Measurements from ENCODE around the gene HES4. TPM values are rescaled to one million over a fixed set of nuclear protein-coding genes. Genes with fewer than 3 reads are reported as not detected.

The HES4 gene
- polyA plus RNA-seq, 1 experiment: 0.68 TPM

DNA sequence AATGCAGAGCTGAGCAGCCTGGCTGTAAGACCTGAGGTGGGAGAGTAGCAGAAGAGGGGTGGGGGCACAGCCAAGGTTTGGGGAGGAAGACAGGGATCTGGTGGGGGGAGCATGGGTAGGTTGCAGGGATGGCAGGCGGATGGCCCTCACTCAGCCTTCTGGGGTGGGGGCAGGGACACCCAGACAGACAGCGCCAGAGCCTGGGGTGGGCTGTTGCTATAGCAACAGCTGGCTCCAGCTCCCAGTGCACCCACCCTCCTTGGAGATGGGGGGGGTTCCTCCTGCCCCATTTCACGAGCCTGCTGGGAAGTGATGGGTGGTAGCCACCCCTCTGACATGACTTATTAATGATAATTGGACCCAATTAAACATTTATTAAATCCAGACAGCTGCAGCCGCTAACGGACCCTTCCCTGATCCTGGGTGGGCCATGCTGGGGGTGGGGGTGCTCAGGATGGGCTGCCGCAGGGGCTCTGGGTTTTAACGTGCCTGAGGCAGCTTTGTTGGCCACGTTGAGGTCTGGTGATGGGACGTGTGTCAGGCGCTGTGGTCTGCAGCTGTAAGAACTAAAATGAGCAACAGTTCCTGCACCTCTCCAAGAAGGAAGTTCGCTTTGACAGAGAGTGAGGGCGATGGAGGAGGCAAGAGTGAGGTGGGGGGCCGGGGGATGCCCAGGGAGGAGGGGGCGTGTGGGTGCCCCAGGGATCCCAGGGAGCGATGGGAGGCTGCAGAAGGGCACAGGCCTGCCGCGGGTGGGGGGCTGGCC, 39.4 kb upstream of the HES4 start:
- no peak for DNase-seq (ENCODE audit: low read depth, low spot score)
- Histone ChIP-seq H3K27ac (ENCODE audit: low read depth, low read length) (no peak overlapping the region), H3K27me3 (ENCODE audit: control insufficient read depth, insufficient read depth, low read length) (no peaks in the 10 kb centered on the region), H3K4me3 (ENCODE audit: low read depth, low read length) (no peak overlapping the region), H3K9me3 (ENCODE audit: control insufficient read depth, insufficient read depth, low read length) (peaks cover 3% of the 10 kb centered on the region; the same call in 1 of the 2 replicates)
- ChIA-PET POLR2A (interaction anchor here (0.7 to 1.6 kb wide), 4 partner anchors 8 to 200 kb away, joined by 3 to 8 read pairs (median 4); no protein-coding TSS in a partner anchor), CTCF (interaction anchor here (1.1 to 1.3 kb wide), 2 partner anchors 24 to 55 kb away, joined by 3 to 4 read pairs; no protein-coding TSS in a partner anchor)
- TF ChIP-seq, protein P1, sequence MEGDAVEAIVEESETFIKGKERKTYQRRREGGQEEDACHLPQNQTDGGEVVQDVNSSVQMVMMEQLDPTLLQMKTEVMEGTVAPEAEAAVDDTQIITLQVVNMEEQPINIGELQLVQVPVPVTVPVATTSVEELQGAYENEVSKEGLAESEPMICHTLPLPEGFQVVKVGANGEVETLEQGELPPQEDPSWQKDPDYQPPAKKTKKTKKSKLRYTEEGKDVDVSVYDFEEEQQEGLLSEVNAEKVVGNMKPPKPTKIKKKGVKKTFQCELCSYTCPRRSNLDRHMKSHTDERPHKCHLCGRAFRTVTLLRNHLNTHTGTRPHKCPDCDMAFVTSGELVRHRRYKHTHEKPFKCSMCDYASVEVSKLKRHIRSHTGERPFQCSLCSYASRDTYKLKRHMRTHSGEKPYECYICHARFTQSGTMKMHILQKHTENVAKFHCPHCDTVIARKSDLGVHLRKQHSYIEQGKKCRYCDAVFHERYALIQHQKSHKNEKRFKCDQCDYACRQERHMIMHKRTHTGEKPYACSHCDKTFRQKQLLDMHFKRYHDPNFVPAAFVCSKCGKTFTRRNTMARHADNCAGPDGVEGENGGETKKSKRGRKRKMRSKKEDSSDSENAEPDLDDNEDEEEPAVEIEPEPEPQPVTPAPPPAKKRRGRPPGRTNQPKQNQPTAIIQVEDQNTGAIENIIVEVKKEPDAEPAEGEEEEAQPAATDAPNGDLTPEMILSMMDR (IDR thresholded peaks at IDR 0.05; ENCODE audit: low read depth, low read length): no peak

- POLR2A ChIA-PET: interaction anchor here (0.8 kb wide), 1 partner anchor 201 kb away, joined by 5 read pairs; no protein-coding TSS in a partner anchor
- peaks cover 3% of the 10 kb centered on the region; the same call in 1 of the 2 replicates for H3K9me3 ChIP-seq (ENCODE audit: control insufficient read depth, insufficient read depth, low read length)
Measured at GRCh38 chr1:1038694-1039093, 38.8 kb upstream of the HES4 start.

DNA sequence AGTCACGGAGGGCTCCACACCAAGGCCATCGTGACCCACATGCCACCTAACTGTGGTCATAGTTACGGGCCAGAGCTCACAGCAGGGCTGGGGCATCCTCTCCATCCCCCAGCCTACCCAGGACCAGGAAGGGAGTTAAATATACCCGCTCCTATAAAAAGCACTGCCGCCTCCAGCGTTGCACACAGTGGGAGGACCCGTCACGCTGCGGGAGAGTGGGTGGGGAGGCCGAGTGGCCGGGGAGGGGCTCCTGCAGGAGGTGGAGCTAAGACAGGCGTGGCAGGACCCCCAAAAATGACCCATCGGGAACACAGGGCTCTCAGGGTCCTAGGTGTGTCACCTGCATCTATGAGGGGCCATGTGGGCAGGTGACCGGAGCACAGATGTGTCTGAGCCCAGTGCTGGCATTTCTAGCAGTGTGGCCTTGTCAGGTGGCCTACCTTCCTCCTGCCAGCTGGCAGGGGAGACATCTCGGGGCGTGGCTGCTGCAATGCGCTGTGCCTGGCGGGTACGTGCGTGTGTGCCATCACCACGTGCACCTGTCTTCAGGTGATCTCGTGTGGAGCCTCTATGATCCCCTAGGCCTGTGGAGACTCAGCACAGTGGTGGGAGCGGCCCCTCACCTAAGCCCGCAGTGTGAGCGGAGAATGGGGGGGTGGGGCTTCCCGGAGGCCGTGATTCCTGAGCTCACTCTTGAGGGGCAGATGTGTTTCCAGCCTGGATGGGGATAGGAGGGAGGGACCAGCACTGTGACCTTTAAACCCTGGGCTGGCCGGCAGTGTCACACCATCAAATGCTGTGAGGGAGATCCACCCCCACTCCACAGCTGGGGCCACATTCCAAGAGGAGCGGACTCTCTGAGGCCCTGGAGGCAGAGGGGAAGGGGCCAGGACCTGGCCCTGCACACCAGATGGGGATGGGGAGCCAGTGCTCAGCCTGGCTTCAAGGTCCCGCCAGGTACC, 37.8 kb upstream of the HES4 start:
- ChIA-PET POLR2A (no interaction called here), CTCF (interaction anchor here (1.5 to 1.9 kb wide), 2 partner anchors 35 to 53 kb away, joined by 4 to 7 read pairs; no protein-coding TSS in a partner anchor)
- H3K4me3 ChIP-seq (ENCODE audit: low read depth, low read length): no peak overlapping the region
- no peaks in the 10 kb centered on the region; the same call in 1 of the 2 replicates for H3K9me3 ChIP-seq (ENCODE audit: control insufficient read depth, insufficient read depth, low read length)
- no peak overlapping the region for H3K27ac ChIP-seq (ENCODE audit: low read depth, low read length)
- no peak for DNase-seq (ENCODE audit: low read depth, low spot score)
- H3K27me3 ChIP-seq (ENCODE audit: control insufficient read depth, insufficient read depth, low read length): no peaks in the 10 kb centered on the region
- TF ChIP-seq, protein P1 (IDR thresholded peaks at IDR 0.05; ENCODE audit: low read depth, low read length): no peak

More at GRCh38 chr1:1038694-1039093, 38.8 kb upstream of the HES4 start:
- Histone ChIP-seq H3K4me3 (ENCODE audit: low read depth, low read length) (no peak overlapping the region), H3K27ac (ENCODE audit: low read depth, low read length) (no peak overlapping the region), H3K27me3 (ENCODE audit: control insufficient read depth, insufficient read depth, low read length) (no peaks in the 10 kb centered on the region)
- TF ChIP-seq, protein P1 (IDR thresholded peaks at IDR 0.05; ENCODE audit: low read depth, low read length): no peak
- CTCF ChIA-PET: interaction anchor here (1.5 to 1.9 kb wide), 2 partner anchors 36 to 54 kb away, joined by 4 to 7 read pairs; no protein-coding TSS in a partner anchor
- DNase-seq (ENCODE audit: low read depth, low spot score): no peak

DNA sequence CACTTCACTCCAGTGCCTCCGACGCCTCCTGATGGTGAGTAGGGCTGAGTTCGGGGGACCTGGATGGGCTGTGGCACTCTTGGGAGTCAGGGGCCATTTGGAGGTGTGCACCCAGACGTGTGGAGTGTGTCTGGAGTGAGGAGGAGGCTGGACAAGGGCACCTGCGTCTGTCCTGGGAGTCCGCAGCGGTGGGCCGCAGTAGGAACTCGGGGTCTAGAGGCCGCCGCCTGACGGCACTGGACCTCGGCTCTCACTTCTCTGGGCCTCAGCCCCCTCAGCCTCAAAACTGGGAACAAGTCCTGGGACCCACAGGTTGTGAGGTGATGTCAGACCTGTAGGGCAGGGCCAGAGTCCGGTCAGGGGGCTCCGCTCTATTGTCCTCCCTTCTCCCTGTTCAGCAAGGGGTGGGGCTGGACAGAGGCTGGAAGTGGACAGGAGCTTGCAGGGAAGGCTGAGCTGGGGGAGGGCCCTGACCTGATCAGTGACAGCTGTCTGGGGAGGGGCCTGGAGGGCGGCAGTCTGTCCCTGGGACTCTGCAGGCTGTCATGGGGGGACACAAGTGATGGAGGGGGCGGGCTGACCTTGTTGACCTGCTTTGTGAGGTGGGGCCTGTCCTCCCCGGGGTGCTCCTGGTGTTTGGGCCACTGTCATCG, 35.5 kb upstream of the HES4 start:
- DNase-seq (ENCODE audit: low read depth, low spot score): no peak
- H3K9me3 ChIP-seq (ENCODE audit: control insufficient read depth, insufficient read depth, low read length): no peaks in the 10 kb centered on the region; the same call in 1 of the 2 replicates
- H3K27ac ChIP-seq (ENCODE audit: low read depth, low read length): no peak overlapping the region
- TF ChIP-seq, protein P1 (IDR thresholded peaks at IDR 0.05; ENCODE audit: low read depth, low read length): no peak
- ChIA-PET POLR2A (no interaction called here), CTCF (no interaction called here)
- H3K27me3 ChIP-seq (ENCODE audit: control insufficient read depth, insufficient read depth, low read length): no peaks in the 10 kb centered on the region
- H3K4me3 ChIP-seq (ENCODE audit: low read depth, low read length): no peak overlapping the region

Data from AG04450 (cell line).